GM13977 (cell line): ENCODE results near the gene TRIM3.

Experiments
- DNase-seq: peaks from one replicate; pipeline ENCODE4 v3.0.0; 2012; ENCODE audit warnings: low spot score
- CTCF ChIP-seq: IDR thresholded peaks from 2 replicates; pipeline ENCODE4 v1.5.1; 2012; ENCODE audit warnings: mild to moderate bottlenecking, control low read depth; ENCODE audit not compliant: insufficient read depth; ENCODE audit errors: extremely low read depth, missing control alignments
- in situ Hi-C: fragments of 300-500 bp; cut with MboI; formaldehyde crosslinking; loops from one replicate; pipeline ENCODE4 v1.12.0; 2022; ENCODE audit warnings: low sequenced_read_pairs, low pct_unique_long_range_greater_than_20kb, mixed read lengths, inconsistent platforms; ENCODE audit not compliant: unreplicated experiment

The TRIM3 gene

GRCh38 chr11:6400431-6401345 is 73.1 kb downstream of the TRIM3 start:
- in situ Hi-C loops = no loop called here
- no peak for DNase-seq
- TF ChIP-seq CTCF = no peak
